ENCODE data around the gene COL5A1. TPM values are rescaled to one million over a fixed set of nuclear protein-coding genes. Genes with fewer than 3 reads are reported as not detected.

The COL5A1 gene
- total RNA-seq, 1 donor: 801 TPM

GRCh38 chr9:134766587-134766986, 125.0 kb downstream of the COL5A1 start:
- Histone ChIP-seq H3K36me3 (ENCODE audit: insufficient read depth, low read length) (peaks cover 96% of the 10 kb centered on the region), H3K79me2 (ENCODE audit: insufficient read depth, low read length) (peaks cover 34% of the 10 kb centered on the region), H4K20me1 (ENCODE audit: insufficient read depth, low read length) (peaks cover 65% of the 10 kb centered on the region)

DNA sequence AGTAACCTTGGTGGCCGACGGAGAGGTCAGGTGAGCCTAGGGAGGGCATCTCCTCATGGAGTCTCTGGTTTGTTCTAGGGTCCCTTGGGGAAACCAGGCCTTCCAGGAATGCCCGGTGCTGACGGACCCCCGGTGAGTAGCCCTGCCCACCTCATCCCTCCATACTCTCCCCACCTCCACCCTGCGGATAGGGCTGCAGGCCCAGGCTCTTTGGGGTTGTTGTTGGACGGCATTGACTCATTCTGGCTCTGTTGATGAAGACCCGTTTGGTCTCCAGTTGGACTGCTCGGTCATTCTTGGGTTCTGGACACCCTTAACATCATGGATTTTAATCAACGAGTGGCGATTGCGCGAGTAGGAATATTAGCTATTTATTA, 126.7 kb downstream of the COL5A1 start:
- Histone ChIP-seq H3K4me1 (ENCODE audit: insufficient read depth, low read length) (no peaks in the 10 kb centered on the region), H3K27ac (ENCODE audit: low read depth, low read length) (peak overlapping the region; percentile 33), H3K9me3 (ENCODE audit: low read depth, low read length) (no peaks in the 10 kb centered on the region), H3K4me3 (ENCODE audit: insufficient read depth, low read length) (no peak overlapping the region), H3K4me2 (ENCODE audit: insufficient read depth, low read length) (no peak overlapping the region), H3K79me2 (ENCODE audit: insufficient read depth, low read length) (peaks cover 36% of the 10 kb centered on the region), H3K36me3 (ENCODE audit: insufficient read depth, low read length) (peaks cover 96% of the 10 kb centered on the region), H2AFZ (ENCODE audit: low read length) (no peak overlapping the region), H4K20me1 (ENCODE audit: insufficient read depth, low read length) (peaks cover 63% of the 10 kb centered on the region), H3K27me3 (ENCODE audit: insufficient read depth, low read length) (no peaks in the 10 kb centered on the region)
- DNase-seq (ENCODE audit: insufficient read length, low spot score, missing footprints): no peak
- TF ChIP-seq, protein P1, sequence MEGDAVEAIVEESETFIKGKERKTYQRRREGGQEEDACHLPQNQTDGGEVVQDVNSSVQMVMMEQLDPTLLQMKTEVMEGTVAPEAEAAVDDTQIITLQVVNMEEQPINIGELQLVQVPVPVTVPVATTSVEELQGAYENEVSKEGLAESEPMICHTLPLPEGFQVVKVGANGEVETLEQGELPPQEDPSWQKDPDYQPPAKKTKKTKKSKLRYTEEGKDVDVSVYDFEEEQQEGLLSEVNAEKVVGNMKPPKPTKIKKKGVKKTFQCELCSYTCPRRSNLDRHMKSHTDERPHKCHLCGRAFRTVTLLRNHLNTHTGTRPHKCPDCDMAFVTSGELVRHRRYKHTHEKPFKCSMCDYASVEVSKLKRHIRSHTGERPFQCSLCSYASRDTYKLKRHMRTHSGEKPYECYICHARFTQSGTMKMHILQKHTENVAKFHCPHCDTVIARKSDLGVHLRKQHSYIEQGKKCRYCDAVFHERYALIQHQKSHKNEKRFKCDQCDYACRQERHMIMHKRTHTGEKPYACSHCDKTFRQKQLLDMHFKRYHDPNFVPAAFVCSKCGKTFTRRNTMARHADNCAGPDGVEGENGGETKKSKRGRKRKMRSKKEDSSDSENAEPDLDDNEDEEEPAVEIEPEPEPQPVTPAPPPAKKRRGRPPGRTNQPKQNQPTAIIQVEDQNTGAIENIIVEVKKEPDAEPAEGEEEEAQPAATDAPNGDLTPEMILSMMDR (IDR thresholded peaks at IDR 0.05; ENCODE audit: extremely low read depth, low read depth, low read length): no peak

More at GRCh38 chr9:134766587-134766986, 125.0 kb downstream of the COL5A1 start:
- H3K9me3 ChIP-seq (ENCODE audit: low read depth, low read length): no peaks in the 10 kb centered on the region
- H3K27ac ChIP-seq (ENCODE audit: low read depth, low read length): peak overlapping the region; percentile 33
- no peaks in the 10 kb centered on the region for H3K4me1 ChIP-seq (ENCODE audit: insufficient read depth, low read length)
- no peak overlapping the region for H3K4me2 ChIP-seq (ENCODE audit: insufficient read depth, low read length)
- no peak overlapping the region for H2AFZ ChIP-seq (ENCODE audit: low read length)
- no peak for DNase-seq (ENCODE audit: insufficient read length, low spot score, missing footprints)
- H3K27me3 ChIP-seq (ENCODE audit: insufficient read depth, low read length): no peaks in the 10 kb centered on the region
- TF ChIP-seq, protein P1 (IDR thresholded peaks at IDR 0.05; ENCODE audit: extremely low read depth, low read depth, low read length): no peak
- no peak overlapping the region for H3K4me3 ChIP-seq (ENCODE audit: insufficient read depth, low read length)

- Histone ChIP-seq H3K4me1 (ENCODE audit: insufficient read depth, low read length) (no peaks in the 10 kb centered on the region), H4K20me1 (ENCODE audit: insufficient read depth, low read length) (peaks cover 65% of the 10 kb centered on the region), H3K27ac (ENCODE audit: low read depth, low read length) (peak overlapping the region; percentile 33), H3K9me3 (ENCODE audit: low read depth, low read length) (no peaks in the 10 kb centered on the region), H3K4me3 (ENCODE audit: insufficient read depth, low read length) (no peak overlapping the region), H3K36me3 (ENCODE audit: insufficient read depth, low read length) (peaks cover 96% of the 10 kb centered on the region), H2AFZ (ENCODE audit: low read length) (no peak overlapping the region), H3K4me2 (ENCODE audit: insufficient read depth, low read length) (no peak overlapping the region), H3K79me2 (ENCODE audit: insufficient read depth, low read length) (peaks cover 36% of the 10 kb centered on the region), H3K27me3 (ENCODE audit: insufficient read depth, low read length) (no peaks in the 10 kb centered on the region)
- DNase-seq (ENCODE audit: insufficient read length, low spot score, missing footprints): peak; percentile 90
- TF ChIP-seq, protein P1 (IDR thresholded peaks at IDR 0.05; ENCODE audit: extremely low read depth, low read depth, low read length): no peak
These were observed 127.2 kb downstream of the COL5A1 start for GRCh38 chr9:134768709-134769351.

GRCh38 chr9:134770972-134771971, 129.7 kb downstream of the COL5A1 start:
- TF ChIP-seq, protein P1 (IDR thresholded peaks at IDR 0.05; ENCODE audit: extremely low read depth, low read depth, low read length): no peak
- peaks cover 72% of the 10 kb centered on the region for H4K20me1 ChIP-seq (ENCODE audit: insufficient read depth, low read length)
- H3K4me1 ChIP-seq (ENCODE audit: insufficient read depth, low read length): peaks cover 10% of the 10 kb centered on the region
- H3K36me3 ChIP-seq (ENCODE audit: insufficient read depth, low read length): peaks cover 99% of the 10 kb centered on the region
- no peak overlapping the region for H3K4me2 ChIP-seq (ENCODE audit: insufficient read depth, low read length)
- no peaks in the 10 kb centered on the region for H3K9me3 ChIP-seq (ENCODE audit: low read depth, low read length)
- no peak overlapping the region for H2AFZ ChIP-seq (ENCODE audit: low read length)
- H3K27ac ChIP-seq (ENCODE audit: low read depth, low read length): no peak overlapping the region
- peaks cover 41% of the 10 kb centered on the region for H3K79me2 ChIP-seq (ENCODE audit: insufficient read depth, low read length)
- DNase-seq (ENCODE audit: insufficient read length, low spot score, missing footprints): no peak
- H3K4me3 ChIP-seq (ENCODE audit: insufficient read depth, low read length): no peak overlapping the region
- no peaks in the 10 kb centered on the region for H3K27me3 ChIP-seq (ENCODE audit: insufficient read depth, low read length)

Measured in osteoblast (primary cell).